GM10266 (cell line): ENCODE measurements around the gene GALNT9.

ENCODE experiments used
- DNase-seq: peaks from one replicate; pipeline ENCODE4 v3.0.0; 2012; ENCODE audit errors: extremely low spot score
- CTCF ChIP-seq: IDR thresholded peaks from 2 replicates; pipeline ENCODE4 v1.5.1; 2012; ENCODE audit warnings: mild to moderate bottlenecking, low read depth; ENCODE audit not compliant: control insufficient read depth, insufficient read depth; ENCODE audit errors: missing control alignments

Gene GALNT9

GRCh38 chr12:132217371-132217770 lies 112.0 kb downstream of the GALNT9 start:
- no peak for TF ChIP-seq CTCF
- no peak for DNase-seq

- no peak for TF ChIP-seq CTCF
- no peak for DNase-seq
Observed at GRCh38 chr12:132216354-132216987, 112.9 kb downstream of the GALNT9 start.

GRCh38 chr12:132215299-132215989 lies 113.9 kb downstream of the GALNT9 start:
- no peak for DNase-seq
- no peak for TF ChIP-seq CTCF

- DNase-seq: no peak
- no peak for TF ChIP-seq CTCF
Observed at GRCh38 chr12:132214891-132215290, 114.5 kb downstream of the GALNT9 start.

GRCh38 chr12:132214161-132214476 lies 115.3 kb downstream of the GALNT9 start:
- TF ChIP-seq CTCF: no peak
- DNase-seq: no peak

GRCh38 chr12:132213359-132214160 lies 115.8 kb downstream of the GALNT9 start:
- TF ChIP-seq CTCF: no peak
- no peak for DNase-seq

- DNase-seq: no peak
- TF ChIP-seq CTCF: no peak
Observed at GRCh38 chr12:132211816-132212215, 117.6 kb downstream of the GALNT9 start.
